Gastroesophageal sphincter (tissue), 3 donors: ENCODE data around the gene DTX1.

ENCODE experiments used
- POLR2A ChIP-seq, 2 donors: fragments of 450-650 bp; IDR thresholded peaks; one replicate each; pipeline ENCODE4 v1.6.1; 2017; ENCODE audit warnings: antibody characterized with exemption in 2 of 2, mild to moderate bottlenecking in 2 of 2, moderate library complexity in 1 of 2
- POLR2AphosphoS5 ChIP-seq: sonication (generic); formaldehyde crosslinking; IDR thresholded peaks from one replicate; pipeline ENCODE4 v1.6.1; 2017; ENCODE audit warnings: antibody characterized with exemption
- TF ChIP-seq, protein P1 (sequence below), 4 experiments: fragments of 200-600 bp in 2 of 4; fragments of 450-650 bp in 2 of 4; sonication (generic) in 1 of 4; IDR thresholded peaks; one replicate each; pipeline ENCODE4 v1.5.1; 2017 to 2019; ENCODE audit warnings: antibody characterized with exemption in 4 of 4, mild to moderate bottlenecking in 2 of 4, moderate library complexity in 2 of 4

DNA sequence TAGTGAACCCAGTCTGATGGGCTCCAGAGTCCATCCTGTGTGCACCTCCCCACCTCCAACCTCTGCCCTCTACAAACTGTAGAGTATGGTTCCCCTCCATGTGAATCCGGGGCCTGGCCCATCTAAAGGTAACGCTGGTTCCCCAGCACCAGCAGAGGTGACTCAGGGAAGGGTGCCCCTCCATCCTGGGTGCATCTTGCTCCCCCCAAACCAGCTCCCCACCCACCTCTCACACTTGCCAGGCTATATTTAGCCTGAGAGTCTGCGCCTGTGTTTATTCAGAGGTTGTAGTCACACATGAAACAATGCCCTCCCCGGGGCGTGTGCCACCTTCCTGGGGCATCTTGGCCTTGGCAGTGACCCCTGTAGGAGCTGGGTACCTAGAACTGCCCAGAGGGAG, 52.8 kb downstream of the DTX1 start:
- no peak for TF ChIP-seq POLR2A (IDR thresholded peaks at IDR 0.05)
- TF ChIP-seq, protein P1, sequence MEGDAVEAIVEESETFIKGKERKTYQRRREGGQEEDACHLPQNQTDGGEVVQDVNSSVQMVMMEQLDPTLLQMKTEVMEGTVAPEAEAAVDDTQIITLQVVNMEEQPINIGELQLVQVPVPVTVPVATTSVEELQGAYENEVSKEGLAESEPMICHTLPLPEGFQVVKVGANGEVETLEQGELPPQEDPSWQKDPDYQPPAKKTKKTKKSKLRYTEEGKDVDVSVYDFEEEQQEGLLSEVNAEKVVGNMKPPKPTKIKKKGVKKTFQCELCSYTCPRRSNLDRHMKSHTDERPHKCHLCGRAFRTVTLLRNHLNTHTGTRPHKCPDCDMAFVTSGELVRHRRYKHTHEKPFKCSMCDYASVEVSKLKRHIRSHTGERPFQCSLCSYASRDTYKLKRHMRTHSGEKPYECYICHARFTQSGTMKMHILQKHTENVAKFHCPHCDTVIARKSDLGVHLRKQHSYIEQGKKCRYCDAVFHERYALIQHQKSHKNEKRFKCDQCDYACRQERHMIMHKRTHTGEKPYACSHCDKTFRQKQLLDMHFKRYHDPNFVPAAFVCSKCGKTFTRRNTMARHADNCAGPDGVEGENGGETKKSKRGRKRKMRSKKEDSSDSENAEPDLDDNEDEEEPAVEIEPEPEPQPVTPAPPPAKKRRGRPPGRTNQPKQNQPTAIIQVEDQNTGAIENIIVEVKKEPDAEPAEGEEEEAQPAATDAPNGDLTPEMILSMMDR (IDR thresholded peaks at IDR 0.05) = no peak
- no peak for TF ChIP-seq POLR2AphosphoS5
